NCI-H446 treated with DMSO at 0.1 percent for 48 hours (cell line): ENCODE results near the gene UPK1A.

ENCODE experiments used
- DNase-seq: peaks from one replicate; lab custom pipeline; 2025; lab: John Stamatoyannopoulos, UW

Gene UPK1A

GRCh38 chr19:35693422-35693821, 27.1 kb downstream of the UPK1A start:
- no peak for DNase-seq

GRCh38 chr19:35693835-35694599, 27.7 kb downstream of the UPK1A start:
- peak; percentile 69 for DNase-seq

- DNase-seq, result no peak
Measured at GRCh38 chr19:35695895-35696422, 29.6 kb downstream of the UPK1A start.

GRCh38 chr19:35696835-35697234, 30.5 kb downstream of the UPK1A start:
- DNase-seq, result no peak

GRCh38 chr19:35702223-35703012, 36.1 kb downstream of the UPK1A start:
- DNase-seq, result peak; percentile 97

GRCh38 chr19:35703343-35703742, 37.0 kb downstream of the UPK1A start:
- no peak for DNase-seq

- DNase-seq, result no peak
Measured at GRCh38 chr19:35704218-35704617, 37.9 kb downstream of the UPK1A start, which contains the start of gene ZBTB32. TSS of gene ZBTB32 (plus strand) at chr19:35704558. CDS start at chr19:35714627, 10,069 bp downstream.

- no peak for DNase-seq
Measured at GRCh38 chr19:35708391-35708790, 42.1 kb downstream of the UPK1A start.

GRCh38 chr19:35710784-35711723, 44.7 kb downstream of the UPK1A start:
- DNase-seq, result no peak

- no peak for DNase-seq
Measured at GRCh38 chr19:35712567-35713505, 46.5 kb downstream of the UPK1A start.

- no peak for DNase-seq
Measured at GRCh38 chr19:35713506-35713850, 47.2 kb downstream of the UPK1A start.

- DNase-seq, result no peak
Measured at GRCh38 chr19:35713904-35714495, 47.7 kb downstream of the UPK1A start.

- no peak for DNase-seq
Measured at GRCh38 chr19:35714601-35715354, 48.5 kb downstream of the UPK1A start.

GRCh38 chr19:35715355-35715809, 49.1 kb downstream of the UPK1A start:
- DNase-seq, result no peak

GRCh38 chr19:35715981-35716800, 49.9 kb downstream of the UPK1A start:
- DNase-seq, result no peak

GRCh38 chr19:35716801-35717664, 50.7 kb downstream of the UPK1A start:
- DNase-seq, result peak; percentile 49

- DNase-seq, result peak; percentile 95
Measured at GRCh38 chr19:35717665-35718344, 51.5 kb downstream of the UPK1A start, which contains the start of gene KMT2B. TSS of gene KMT2B (plus strand) at chr19:35718003. CDS start at chr19:35718019, 16 bp downstream.
